K562 (cell line): ENCODE results near the gene TGFBR3L. TPM values are rescaled to one million over a fixed set of nuclear protein-coding genes. Genes with fewer than 3 reads are reported as not detected.
A peak's percentile ranks its signal among the peaks of the same experiment; 100 is the strongest.

Experiments used
- ATAC-seq: fragments of 200-7000 bp; cut with Tn5 transposase; 3 replicates; pipeline ENCODE4 v1.9.1; 2020; ENCODE audit warnings: moderate library complexity
- BruUV-seq: library from RNA; stranded (reverse); fragments of 400-500 nt; replicated peaks from 2 replicates; lab custom pipeline; 2021; lab: Mats Ljungman, UMichigan
- CTCF ChIA-PET: fragments of 300-600 bp; formaldehyde crosslinking; extraction: SDS; loops from one replicate; lab custom pipeline; 2021; ENCODE audit warnings: low intra/inter-chr PET ratio; lab: Yijun Ruan, JAX
- POLR2A ChIA-PET: fragments of 300-600, 350-650 bp; sonication (Branson Sonifier 250); formaldehyde crosslinking; extraction: SDS; loops from one replicate; lab custom pipeline; 2021; ENCODE audit warnings: antibody characterized with exemption, inconsistent platforms; lab: Yijun Ruan, JAX
- DNase-seq, 4 experiments: peaks; one replicate each; pipeline versions ENCODE4 v3.0.0 to v3.0.0-alpha.2; 2011 to 2018; ENCODE audit warnings: low spot score in 3 of 4, mixed read lengths in 3 of 4; ENCODE audit errors: extremely low read depth in 1 of 4
- FAIRE-seq: peaks from 2 replicates; lab custom pipeline; 2011; peaks lifted over from hg19 to GRCh38; lab: Jason Lieb, UNC
- H2AFZ ChIP-seq: 2 replicates; pipeline ENCODE4 v1.6.0; 2011; ENCODE audit warnings: low read depth, low read length, control low read depth, inconsistent platforms
- H3K27ac ChIP-seq: fragments of 200-600 bp; 3 replicates; pipeline ENCODE4 v1.8.0; 2011; ENCODE audit warnings: low read depth, mild to moderate bottlenecking, control low read depth, inconsistent platforms, low read length, moderate library complexity, mixed read lengths; ENCODE audit errors: extremely low read depth
- H3K27me3 ChIP-seq, 2 experiments: fragments of 300-600 bp in 1 of 2; 2 replicates in 1 of 2; 3 replicates in 1 of 2; pipeline versions ENCODE4 v1.6.0 to v1.8.0; 2011; ENCODE audit warnings: inconsistent platforms in 2 of 2, low read length in 2 of 2, mild to moderate bottlenecking in 1 of 2, mixed read lengths in 1 of 2, moderate library complexity in 1 of 2; ENCODE audit not compliant: control insufficient read depth in 2 of 2, insufficient read depth in 2 of 2
- H3K36me3 ChIP-seq: fragments of 300-600 bp; 3 replicates; pipeline ENCODE4 v1.8.0; 2011; ENCODE audit warnings: mild to moderate bottlenecking, low read length, inconsistent platforms; ENCODE audit not compliant: control insufficient read depth, insufficient read depth
- H3K4me1 ChIP-seq, 2 experiments: fragments of 200-600 bp in 1 of 2; replicated peaks in 1 of 2; 2 replicates in 1 of 2; 3 replicates in 1 of 2; pipeline versions ENCODE4 v1.5.1 to v1.8.0; 2011; ENCODE audit warnings: inconsistent platforms in 2 of 2, low read length in 2 of 2, mild to moderate bottlenecking in 1 of 2, mixed read lengths in 1 of 2, moderate library complexity in 1 of 2; ENCODE audit not compliant: control insufficient read depth in 2 of 2, insufficient read depth in 2 of 2
- H3K4me2 ChIP-seq: 2 replicates; pipeline ENCODE4 v1.6.1; 2011; ENCODE audit warnings: low read length, control low read depth, inconsistent platforms, mixed read lengths; ENCODE audit not compliant: insufficient read depth
- H3K4me3 ChIP-seq: fragments of 200-600 bp; sonication (generic), shearing (Covaris generic); 2 replicates; pipeline ENCODE4 v1.5.1; 2016; ENCODE audit warnings: control low read depth, inconsistent platforms
- H3K79me2 ChIP-seq: fragments of 200-600 bp; 3 replicates; pipeline ENCODE4 v1.8.0; 2011; ENCODE audit warnings: low read length, inconsistent platforms; ENCODE audit not compliant: control insufficient read depth, insufficient read depth
- H3K9ac ChIP-seq, 2 experiments: 2 replicates each; pipeline versions ENCODE4 v1.6.0 to v1.6.1; 2011; ENCODE audit warnings: low read depth in 2 of 2, low read length in 2 of 2, control low read depth in 1 of 2, inconsistent platforms in 1 of 2, mild to moderate bottlenecking in 1 of 2, mixed read lengths in 1 of 2; ENCODE audit not compliant: insufficient read depth in 1 of 2
- H3K9me1 ChIP-seq: one replicate; pipeline ENCODE4 v1.6.0; 2011; ENCODE audit warnings: inconsistent platforms, mild to moderate bottlenecking, low read length, moderate library complexity; ENCODE audit not compliant: control insufficient read depth, insufficient read depth
- H3K9me3 ChIP-seq: replicated peaks from 2 replicates; pipeline ENCODE4 v1.5.1; 2011; ENCODE audit warnings: low read depth, low read length, inconsistent platforms; ENCODE audit not compliant: control insufficient read depth, insufficient read depth
- H4K20me1 ChIP-seq: replicated peaks from 2 replicates; pipeline ENCODE4 v1.6.1; 2011; ENCODE audit warnings: low read length, inconsistent platforms, mixed read lengths; ENCODE audit not compliant: control insufficient read depth, insufficient read depth
- CTCF ChIP-seq, 3 experiments: IDR thresholded peaks in 2 of 3; conservative IDR thresholded peaks in 1 of 3; 2 replicates each; pipeline ENCODE4 v1.5.1; 2011 to 2012; ENCODE audit warnings: low read length in 3 of 3, mild to moderate bottlenecking in 3 of 3, control low read depth in 2 of 3, improper control_type of control experiment in 1 of 3, inconsistent platforms in 1 of 3, low read depth in 1 of 3, mixed read lengths in 1 of 3, moderate library complexity in 1 of 3; ENCODE audit not compliant: insufficient read depth in 2 of 3
- EGR1 ChIP-seq: fragments of 450-650 bp; conservative IDR thresholded peaks from 2 replicates; pipeline ENCODE4 v1.6.1; 2017; ENCODE audit warnings: mild to moderate bottlenecking
- EP300 ChIP-seq: IDR thresholded peaks from 2 replicates; pipeline ENCODE4 v1.6.1; 2012; ENCODE audit warnings: low read length, improper control_type of control experiment
- FIP1L1 ChIP-seq: fragments of 200-400 bp; formaldehyde crosslinking; IDR thresholded peaks from 2 replicates; pipeline ENCODE4 v1.6.1; 2018; ENCODE audit warnings: mild to moderate bottlenecking, low read depth, low read length; ENCODE audit not compliant: poor library complexity, severe bottlenecking
- HMG20B ChIP-seq: fragments of 250-450 bp; sonication (Bioruptor Pico); IDR thresholded peaks from 2 replicates; pipeline ENCODE4 v1.5.0; 2021; ENCODE audit warnings: mild to moderate bottlenecking
- HNRNPLL ChIP-seq: fragments of 200-400 bp; formaldehyde crosslinking; IDR thresholded peaks from 2 replicates; pipeline ENCODE4 v1.6.1; 2017; ENCODE audit warnings: low read length, low read depth, mild to moderate bottlenecking; ENCODE audit not compliant: poor library complexity, severe bottlenecking
- IRF2 ChIP-seq: sonication (generic); formaldehyde crosslinking; IDR thresholded peaks from 2 replicates; pipeline ENCODE4 v1.8.1; 2022; ENCODE audit warnings: mild to moderate bottlenecking, missing genetic modification reagents
- POLR2AphosphoS5 ChIP-seq: IDR thresholded peaks from 2 replicates; pipeline ENCODE4 v1.6.1; 2011; ENCODE audit warnings: mild to moderate bottlenecking, low read depth, low read length, moderate library complexity; ENCODE audit not compliant: control insufficient read depth, insufficient read depth
- PYGO2 ChIP-seq: fragments of 450-650 bp; IDR thresholded peaks from 2 replicates; pipeline ENCODE4 v1.6.1; 2016; ENCODE audit warnings: mild to moderate bottlenecking, missing genetic modification characterization, moderate library complexity, missing compliant biosample characterization
- RBFOX2 ChIP-seq: fragments of 200-400 bp; formaldehyde crosslinking; IDR thresholded peaks from 2 replicates; pipeline ENCODE4 v1.6.1; 2017; ENCODE audit warnings: low read depth, mild to moderate bottlenecking, low read length, moderate library complexity
- XRCC4 ChIP-seq: IDR thresholded peaks from one replicate; pipeline ENCODE4 v1.6.1; 2011; ENCODE audit not compliant: insufficient read depth, insufficient read length; ENCODE audit errors: extremely low read depth
- ZNF263 ChIP-seq: sonication (generic); formaldehyde crosslinking; IDR thresholded peaks from 2 replicates; pipeline ENCODE4 v1.8.0; 2022; ENCODE audit warnings: mild to moderate bottlenecking, missing genetic modification reagents, borderline replicate concordance
- ZNF431 ChIP-seq: sonication (generic); formaldehyde crosslinking; IDR thresholded peaks from 2 replicates; pipeline ENCODE4 v1.8.0; 2022; ENCODE audit warnings: mild to moderate bottlenecking, missing genetic modification reagents
- ZNF586 ChIP-seq: fragments of 450-650 bp; formaldehyde crosslinking; conservative IDR thresholded peaks from 2 replicates; pipeline ENCODE4 v1.4.0; 2020; ENCODE audit warnings: mild to moderate bottlenecking, moderate library complexity
- ZNF668 ChIP-seq: fragments of 250-450 bp; sonication (Bioruptor Pico); IDR thresholded peaks from 2 replicates; pipeline ENCODE4 v1.8.0; 2022; ENCODE audit warnings: mild to moderate bottlenecking, inconsistent platforms
- WGBS: fragments of 100-300 bp; shearing (Covaris generic); methylation state at CpG from one replicate; pipeline ENCODE4 v1.1.6; 2016; ENCODE audit warnings: low coverage, mixed read lengths; ENCODE audit not compliant: insufficient coverage; ENCODE audit errors: missing lambda C conversion rate; 5-methylcytosine and 5-hydroxymethylcytosine counted together
- in situ Hi-C: fragments of 300-500 bp; cut with MboI; formaldehyde crosslinking; loops from 4 replicates; pipeline ENCODE4 v1.15.0; 2018; ENCODE audit warnings: inconsistent platforms, mixed read lengths
- intact Hi-C: fragments of 100-400 bp; cut with micrococcal nuclease; formaldehyde crosslinking; loops from 2 replicates; pipeline ENCODE4 v1.14.2; 2022
- polyA plus RNA-seq, 8 experiments: library from polyadenylated mRNA; depleted of rRNA in 4 of 8; stranded (reverse) in 5 of 8; unstranded in 3 of 8; fragments of >200 nt; fragmentation: Nextera tagmentation in 2 of 8; fragmentation: Illumina TruSeq in 1 of 8; extraction: Ambion mirVana in 2 of 8; extraction: Trizol in 1 of 8; gene quantifications; 2 replicates each; pipeline versions ENCODE4 v1.2.1 to v1.2.3, GENCODE V29; 2011 to 2014; ENCODE audit warnings: inconsistent platforms in 1 of 8, missing spikeins in 1 of 8
- total RNA-seq, 7 experiments: library from RNA; depleted of rRNA in 6 of 7; stranded (reverse); fragments of >200 nt in 6 of 7; fragmentation: Illumina TruSeq in 2 of 7; extraction: Trizol in 2 of 7; gene quantifications; 2 replicates each; pipeline versions ENCODE4 v1.2.1 to v1.2.3, GENCODE V29; 2011 to 2021; ENCODE audit warnings: low replicate concordance in 1 of 7

The TGFBR3L gene
- total and polyA plus RNA-seq, 9 of the 15 experiments (the other 6 are each of a cell fraction or from before 2014, with no cell fraction given), result not detected

- CTCF ChIA-PET, result no interaction called here
Observed at GRCh38 chr19:7933828-7934725, 19.4 kb downstream of the TGFBR3L start.

More at GRCh38 chr19:7933828-7934725, 19.4 kb downstream of the TGFBR3L start:
- no peak overlapping the region for H2AFZ ChIP-seq
- no peaks in the 10 kb centered on the region for H3K27me3 ChIP-seq
- H3K4me3 ChIP-seq, result no peak overlapping the region
- TF ChIP-seq POLR2AphosphoS5, result peak; percentile 9; the same call in 1 of the 2 replicates
- TF ChIP-seq HNRNPLL, result no peak
- TF ChIP-seq XRCC4, result no peak
- no peak for TF ChIP-seq IRF2 (CRISPR knock-in tag)
- 0 out of 6 replicates have a peak, but pooled peaks of 1 of the 3 experiments have one; percentile 9 for TF ChIP-seq CTCF (IDR thresholded peaks at IDR 0.05 in 2 of 3, conservative IDR thresholded peaks at IDR 0.05 in 1 of 3; ENCODE audit: insufficient read depth in 2 of 3, low read depth in 1 of 3, low read length in 3 of 3)
- TF ChIP-seq HMG20B (CRISPR knock-in tag), result no peak
- TF ChIP-seq ZNF431 (CRISPR knock-in tag), result no peak
- no peak for TF ChIP-seq ZNF668
- TF ChIP-seq PYGO2 (tag), result no peak
- peak; percentile 47 for TF ChIP-seq FIP1L1
- TF ChIP-seq RBFOX2, result peak; percentile 53
- TF ChIP-seq EP300, result no peak
- TF ChIP-seq ZNF586 (CRISPR knock-in tag), result no peak
- no peak for TF ChIP-seq EGR1
- TF ChIP-seq ZNF263, result no peak
- FAIRE-seq (no peak), ATAC-seq (no peak), DNase-seq (no peak)
- H3K36me3 ChIP-seq, result peaks cover 91% of the 10 kb centered on the region
- WGBS, result 97% methylated on average over 26 of the region's 55 CpGs
- in situ Hi-C loops (no loop called here), intact Hi-C loops (no loop called here)
- H3K9ac ChIP-seq, result no peak overlapping the region; a peak in 1 of 4 replicates
- POLR2A ChIA-PET, result interaction anchor here (1.2 kb wide), 1 partner anchor 10 kb away, joined by 5 read pairs; the partner anchor contains the start of gene TIMM44
- peaks cover 13% of the 10 kb centered on the region for H3K79me2 ChIP-seq
- H3K4me1 ChIP-seq, result peaks cover 0 to 42% of the 10 kb centered on the region in 2 experiments; a peak in 3 of 5 replicates
- H3K27ac ChIP-seq, result no peak overlapping the region
- no TSS peak for BruUV-seq
- no peaks in the 10 kb centered on the region for H3K9me1 ChIP-seq
- H3K9me3 ChIP-seq, result no peaks in the 10 kb centered on the region
- H3K4me2 ChIP-seq, result no peak overlapping the region
- H4K20me1 ChIP-seq, result peaks cover 4% of the 10 kb centered on the region
